Endothelial cell of umbilical vein (primary cell): ENCODE data around the gene AGBL5. TPM values are rescaled to one million over a fixed set of nuclear protein-coding genes. Genes with fewer than 3 reads are reported as not detected.

Experiments
- BruUV-seq: library from RNA; stranded (reverse); fragments of 400-500 nt; replicated peaks from 2 replicates; lab custom pipeline; 2021; lab: Mats Ljungman, UMichigan
- CTCF ChIA-PET: fragments of 300-600, 350-600 bp; sonication (Branson Sonifier 250); formaldehyde crosslinking; loops from one replicate; lab custom pipeline; 2021; ENCODE audit warnings: antibody characterized with exemption, inconsistent platforms; lab: Charles Lee
- POLR2A ChIA-PET: fragments of 300-600, 350-600 bp; sonication (Branson Sonifier 250); formaldehyde crosslinking; loops from one replicate; lab custom pipeline; 2021; ENCODE audit warnings: antibody characterized with exemption, inconsistent platforms; lab: Charles Lee
- DNase-seq: peaks from one replicate; pipeline ENCODE4 v3.0.0-alpha.2; 2011; ENCODE audit warnings: low read depth, low spot score
- FAIRE-seq: peaks from 2 replicates; lab custom pipeline; 2011; peaks lifted over from hg19 to GRCh38; lab: Jason Lieb, UNC
- H2AFZ ChIP-seq: 2 replicates; pipeline ENCODE4 v1.6.0; 2012; ENCODE audit warnings: low read depth, low read length, control low read depth, inconsistent platforms
- H3K27ac ChIP-seq: 2 replicates; pipeline ENCODE4 v1.5.1; 2011; ENCODE audit warnings: low read depth, mild to moderate bottlenecking, control low read depth, low read length, moderate library complexity; ENCODE audit not compliant: insufficient read depth
- H3K27me3 ChIP-seq, 2 experiments: 2 replicates each; pipeline versions ENCODE4 v1.6.0 to v1.6.1; 2011; ENCODE audit warnings: low read length in 2 of 2, mixed read lengths in 1 of 2; ENCODE audit not compliant: control insufficient read depth in 2 of 2, insufficient read depth in 2 of 2
- H3K36me3 ChIP-seq, 2 experiments: 2 replicates in 1 of 2; 3 replicates in 1 of 2; pipeline ENCODE4 v1.5.1; 2011; ENCODE audit warnings: low read length in 2 of 2, mild to moderate bottlenecking in 1 of 2, moderate library complexity in 1 of 2; ENCODE audit not compliant: control insufficient read depth in 2 of 2, insufficient read depth in 2 of 2; ENCODE audit errors: extremely low read depth in 1 of 2
- H3K4me1 ChIP-seq: 3 replicates; pipeline ENCODE4 v1.5.1; 2011; ENCODE audit warnings: mild to moderate bottlenecking, low read length; ENCODE audit not compliant: control insufficient read depth, insufficient read depth; ENCODE audit errors: extremely low read depth
- H3K4me2 ChIP-seq: 2 replicates; pipeline ENCODE4 v1.6.1; 2011; ENCODE audit warnings: low read length, control low read depth, mixed read lengths; ENCODE audit not compliant: insufficient read depth
- H3K4me3 ChIP-seq, 3 experiments: fragments of 200-600 bp in 1 of 3; sonication (generic), shearing (Covaris generic) in 1 of 3; replicated peaks in 1 of 3; 2 replicates each; pipeline ENCODE4 v1.5.1; 2011 to 2016; ENCODE audit warnings: control low read depth in 3 of 3, low read length in 3 of 3, mild to moderate bottlenecking in 2 of 3, inconsistent platforms in 1 of 3, low read depth in 1 of 3, moderate library complexity in 1 of 3; ENCODE audit not compliant: insufficient read depth in 1 of 3
- H3K79me2 ChIP-seq: 2 replicates; pipeline ENCODE4 v1.6.0; 2012; ENCODE audit warnings: low read length, inconsistent platforms; ENCODE audit not compliant: control insufficient read depth, insufficient read depth
- H3K9ac ChIP-seq: replicated peaks from 2 replicates; pipeline ENCODE3; 2011; ENCODE audit warnings: low read length, control low read depth; ENCODE audit not compliant: insufficient read depth; ENCODE audit errors: extremely low read depth
- H3K9me1 ChIP-seq: replicated peaks from 3 replicates; pipeline ENCODE4 v1.6.0; 2011; ENCODE audit warnings: mild to moderate bottlenecking, low read length; ENCODE audit not compliant: control insufficient read depth, insufficient read depth; ENCODE audit errors: extremely low read depth
- H3K9me3 ChIP-seq: replicated peaks from 2 replicates; pipeline ENCODE4 v1.5.1; 2012; ENCODE audit warnings: low read length, inconsistent platforms; ENCODE audit not compliant: control insufficient read depth, insufficient read depth
- H4K20me1 ChIP-seq: replicated peaks from 2 replicates; pipeline ENCODE3; 2011; ENCODE audit warnings: mild to moderate bottlenecking, low read length; ENCODE audit not compliant: control insufficient read depth, insufficient read depth; ENCODE audit errors: extremely low read depth
- CTCF ChIP-seq, 2 donors: IDR thresholded peaks; 1 replicate in 1 of 2; 2 replicates in 1 of 2; pipeline ENCODE4 v1.5.1; 2011; ENCODE audit warnings: low read length in 2 of 2, mild to moderate bottlenecking in 2 of 2, moderate library complexity in 2 of 2, control low read depth in 1 of 2, inconsistent platforms in 1 of 2, low read depth in 1 of 2; ENCODE audit not compliant: insufficient read depth in 1 of 2; ENCODE audit errors: extremely low read depth in 1 of 2
- EZH2 ChIP-seq: IDR thresholded peaks from 2 replicates; pipeline ENCODE4 v1.6.1; 2012; ENCODE audit warnings: borderline replicate concordance, low read depth, mild to moderate bottlenecking, moderate library complexity, low read length, inconsistent platforms; ENCODE audit not compliant: severe bottlenecking
- FOS ChIP-seq: IDR thresholded peaks from 2 replicates; pipeline ENCODE4 v1.6.1; 2011; ENCODE audit warnings: mild to moderate bottlenecking, low read length, moderate library complexity, borderline replicate concordance; ENCODE audit not compliant: insufficient read depth
- GATA2 ChIP-seq: IDR thresholded peaks from 2 replicates; pipeline ENCODE4 v1.7.0; 2011; ENCODE audit warnings: low read depth, mild to moderate bottlenecking, moderate library complexity, mixed read lengths, low read length; ENCODE audit not compliant: insufficient read length, insufficient read depth
- JUN ChIP-seq: IDR thresholded peaks from 2 replicates; pipeline ENCODE4 v1.6.1; 2011; ENCODE audit warnings: borderline replicate concordance, low read depth; ENCODE audit not compliant: insufficient read length, insufficient read depth
- MAX ChIP-seq: IDR thresholded peaks from 2 replicates; pipeline ENCODE4 v1.6.1; 2011; ENCODE audit not compliant: insufficient read depth, insufficient read length
- MYC ChIP-seq: IDR thresholded peaks from one replicate; pipeline ENCODE4 v1.6.1; 2011; ENCODE audit warnings: mild to moderate bottlenecking, low read depth, low read length
- POLR2A ChIP-seq: IDR thresholded peaks from 2 replicates; pipeline ENCODE4 v1.6.1; 2012; ENCODE audit warnings: low read depth, mild to moderate bottlenecking, control low read depth, low read length
- POLR2AphosphoS5 ChIP-seq: IDR thresholded peaks from 2 replicates; pipeline ENCODE4 v1.6.1; 2012; ENCODE audit warnings: low read depth, mild to moderate bottlenecking, control low read depth, low read length, moderate library complexity; ENCODE audit not compliant: insufficient read depth
- dilution Hi-C: fragments of 300-500 bp; cut with MboI; formaldehyde crosslinking; loops from one replicate; pipeline ENCODE4 v1.15.0; 2019; ENCODE audit warnings: low sequenced_read_pairs; ENCODE audit not compliant: extremely low pct_ligation_motif_present
- intact Hi-C: fragments of 100-400 bp; cut with micrococcal nuclease; formaldehyde crosslinking; loops from one replicate; pipeline ENCODE4 v1.10.0; 2022
- polyA plus RNA-seq, 4 experiments: library from polyadenylated mRNA; depleted of rRNA in 3 of 4; stranded (reverse) in 3 of 4; unstranded in 1 of 4; fragments of >200 nt; gene quantifications; 2 replicates each; pipeline versions ENCODE4 v1.2.1 to v1.2.3, GENCODE V29; 2011 to 2012; ENCODE audit warnings: missing spikeins in 1 of 4
- total RNA-seq: library from RNA; stranded (reverse); gene quantifications from 2 replicates; pipeline ENCODE4 v1.2.3, GENCODE V29; 2021

Gene AGBL5
- total and polyA plus RNA-seq, 2 donors (not counting 3 experiments of a cell fraction or from before 2014, with no cell fraction given), result 28.2 to 41.9 TPM

GRCh38 chr2:27041752-27042151, 9.7 kb upstream of the AGBL5 start:
- CTCF ChIA-PET, result interaction anchor here (1.6 kb wide), 1 partner anchor 45 kb away, joined by 3 read pairs; the partner anchor contains the start of gene KHK
- no peaks in the 10 kb centered on the region for H3K9me1 ChIP-seq
- H3K27me3 ChIP-seq, result no peaks in the 10 kb centered on the region
- no peak overlapping the region for H3K4me3 ChIP-seq
- intact Hi-C loops, result no loop called here
- dilution Hi-C loops, result no loop called here
- H3K4me1 ChIP-seq, result no peaks in the 10 kb centered on the region
- no peaks in the 10 kb centered on the region for H3K9me3 ChIP-seq
- H4K20me1 ChIP-seq, result no peaks in the 10 kb centered on the region
- no peaks in the 10 kb centered on the region for H3K79me2 ChIP-seq
- BruUV-seq, result no TSS peak
- no peak for DNase-seq
- TF ChIP-seq EZH2 (no peak), MAX (no peak), JUN (no peak), MYC (no peak), GATA2 (no peak), POLR2A (no peak), FOS (no peak), CTCF (IDR thresholded peaks at IDR 0.05; ENCODE audit: extremely low read depth in 1 of 2, insufficient read depth in 1 of 2, low read depth in 1 of 2, low read length in 2 of 2) (no peak), POLR2AphosphoS5 (no peak)
- H3K27ac ChIP-seq, result no peak overlapping the region
- no peak overlapping the region for H3K4me2 ChIP-seq
- no peak overlapping the region for H3K9ac ChIP-seq
- H2AFZ ChIP-seq, result no peak overlapping the region
- peak; percentile 42 for FAIRE-seq
- peaks cover 26 to 49% of the 10 kb centered on the region in 2 experiments for H3K36me3 ChIP-seq
- POLR2A ChIA-PET, result no interaction called here
